Activated CD8-positive, alpha-beta T cell treated with anti-CD3 and anti-CD28 coated beads for 36 hours (primary cell): Measurements from ENCODE around the gene DDC. TPM values are rescaled to one million over a fixed set of nuclear protein-coding genes. Genes with fewer than 3 reads are reported as not detected.
A peak's percentile ranks its signal among the peaks of the same experiment; 100 is the strongest.
"Not testable (repeated sequence)": the region's sequence is repeated elsewhere in the genome, so short reads cannot be mapped to it uniquely, and the experiment has no call there.

ENCODE experiments used
- ATAC-seq: fragments of 200-7000 bp; cut with Tn5 transposase; one replicate; pipeline ENCODE4 v1.10.0; 2021; ENCODE audit warnings: mild to moderate bottlenecking, moderate library complexity
- CTCF ChIA-PET: fragments of 350-600 bp; sonication (Branson Sonifier 250); formaldehyde crosslinking; loops from one replicate; lab custom pipeline; 2021; ENCODE audit warnings: antibody characterized with exemption; lab: Charles Lee
- POLR2A ChIA-PET: fragments of 350-600 bp; sonication (Branson Sonifier 250); formaldehyde crosslinking; loops from one replicate; lab custom pipeline; 2021; ENCODE audit warnings: antibody characterized with exemption; lab: Charles Lee
- DNase-seq: peaks from one replicate; pipeline ENCODE4 v3.0.0-alpha.2; 2020
- H3K27ac Mint-ChIP-seq: one replicate; pipeline ENCODE4 v1.8.0; 2021; ENCODE audit warnings: mild to moderate bottlenecking, mixed read lengths
- H3K27me3 Mint-ChIP-seq: one replicate; pipeline ENCODE4 v1.8.0; 2021; ENCODE audit warnings: mixed read lengths
- H3K36me3 Mint-ChIP-seq: one replicate; pipeline ENCODE4 v1.8.0; 2021; ENCODE audit warnings: low read depth, mixed read lengths
- H3K4me1 Mint-ChIP-seq: one replicate; pipeline ENCODE4 v1.8.0; 2021; ENCODE audit warnings: low read depth, mixed read lengths
- H3K4me3 Mint-ChIP-seq: one replicate; pipeline ENCODE4 v1.8.0; 2021; ENCODE audit warnings: mild to moderate bottlenecking, moderate library complexity, mixed read lengths
- H3K9me3 Mint-ChIP-seq: one replicate; pipeline ENCODE4 v1.8.0; 2021; ENCODE audit warnings: mixed read lengths
- intact Hi-C: fragments of 100-400 bp; cut with micrococcal nuclease; formaldehyde crosslinking; loops from one replicate; pipeline ENCODE4 v1.10.0; 2022
- total RNA-seq, 2 experiments: library from RNA; stranded (reverse); gene quantifications; one replicate each; pipeline ENCODE4 v1.2.3, GENCODE V29; 2021
- TF ChIP-seq, protein P1 (sequence below): fragments of 200-600 bp; IDR thresholded peaks from one replicate; pipeline ENCODE4 v1.8.0; 2022; ENCODE audit warnings: antibody characterized with exemption, mild to moderate bottlenecking

Gene DDC
- total RNA-seq, 2 experiments from 2014 or later: 0.36 to 1.2 TPM

DNA sequence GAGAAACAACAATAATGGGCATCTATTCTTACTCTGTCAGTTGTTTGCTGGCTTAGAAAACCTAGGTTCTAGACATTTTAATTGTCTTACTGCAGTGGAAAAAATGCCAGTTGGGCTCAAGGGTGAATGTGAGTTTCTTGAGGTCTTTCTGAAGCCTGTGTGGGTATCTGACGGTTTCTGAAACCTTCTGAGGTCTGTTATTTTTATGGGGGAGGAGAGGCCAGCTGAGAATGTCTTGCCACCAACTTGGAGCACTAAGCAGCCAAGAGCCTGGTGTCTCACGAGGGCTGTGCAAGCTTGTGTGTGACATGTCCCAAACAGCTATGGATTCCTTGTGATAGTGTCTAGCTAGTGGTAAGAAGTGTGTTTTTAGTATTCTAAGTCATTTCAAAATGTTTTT is 24.2 kb upstream of the DDC start:
- DNase-seq: no peak
- ChIA-PET POLR2A (no interaction called here), CTCF (interaction anchor here (1.2 to 2.5 kb wide), 4 partner anchors 20 to 572 kb away, joined by 3 to 7 read pairs (median 4); no protein-coding TSS in a partner anchor)
- Mint-ChIP-seq H3K36me3 (no peaks in the 10 kb centered on the region), H3K9me3 (no peaks in the 10 kb centered on the region), H3K4me1 (peaks cover 3% of the 10 kb centered on the region), H3K27ac (no peak overlapping the region), H3K4me3 (no peak overlapping the region), H3K27me3 (peaks cover 5% of the 10 kb centered on the region)
- TF ChIP-seq, protein P1, sequence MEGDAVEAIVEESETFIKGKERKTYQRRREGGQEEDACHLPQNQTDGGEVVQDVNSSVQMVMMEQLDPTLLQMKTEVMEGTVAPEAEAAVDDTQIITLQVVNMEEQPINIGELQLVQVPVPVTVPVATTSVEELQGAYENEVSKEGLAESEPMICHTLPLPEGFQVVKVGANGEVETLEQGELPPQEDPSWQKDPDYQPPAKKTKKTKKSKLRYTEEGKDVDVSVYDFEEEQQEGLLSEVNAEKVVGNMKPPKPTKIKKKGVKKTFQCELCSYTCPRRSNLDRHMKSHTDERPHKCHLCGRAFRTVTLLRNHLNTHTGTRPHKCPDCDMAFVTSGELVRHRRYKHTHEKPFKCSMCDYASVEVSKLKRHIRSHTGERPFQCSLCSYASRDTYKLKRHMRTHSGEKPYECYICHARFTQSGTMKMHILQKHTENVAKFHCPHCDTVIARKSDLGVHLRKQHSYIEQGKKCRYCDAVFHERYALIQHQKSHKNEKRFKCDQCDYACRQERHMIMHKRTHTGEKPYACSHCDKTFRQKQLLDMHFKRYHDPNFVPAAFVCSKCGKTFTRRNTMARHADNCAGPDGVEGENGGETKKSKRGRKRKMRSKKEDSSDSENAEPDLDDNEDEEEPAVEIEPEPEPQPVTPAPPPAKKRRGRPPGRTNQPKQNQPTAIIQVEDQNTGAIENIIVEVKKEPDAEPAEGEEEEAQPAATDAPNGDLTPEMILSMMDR: no peak
- ATAC-seq: no peak
- intact Hi-C loops: no loop called here

DNA sequence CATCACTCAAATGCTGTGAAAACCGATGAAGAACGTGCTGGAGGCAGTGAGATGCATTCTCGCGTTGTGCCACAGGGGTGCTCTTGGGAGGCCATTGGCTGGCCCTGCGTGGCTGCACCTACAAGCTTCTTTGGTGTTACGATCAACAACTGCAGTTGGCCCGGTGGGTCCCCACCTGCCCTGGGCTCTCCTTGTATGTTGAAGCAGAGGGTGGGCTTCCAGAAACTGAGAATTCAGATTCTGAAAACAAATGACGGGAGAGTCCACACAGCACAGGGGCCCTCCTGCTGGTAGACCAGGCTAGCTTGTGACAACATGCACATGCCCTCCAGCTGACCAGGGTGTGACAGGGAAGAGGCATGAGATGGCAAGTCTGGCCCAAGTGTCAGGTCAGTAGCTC is 23.7 kb upstream of the DDC start:
- intact Hi-C loops: no loop called here
- no peak for DNase-seq
- no peak overlapping the region for H3K27ac Mint-ChIP-seq
- ChIA-PET CTCF (interaction anchor here (1.2 to 2.5 kb wide), 4 partner anchors 20 to 572 kb away, joined by 3 to 7 read pairs (median 4); no protein-coding TSS in a partner anchor), POLR2A (no interaction called here)
- no peaks in the 10 kb centered on the region for H3K4me1 Mint-ChIP-seq
- TF ChIP-seq, protein P1: peak; percentile 40
- H3K36me3 Mint-ChIP-seq: no peaks in the 10 kb centered on the region
- H3K4me3 Mint-ChIP-seq: no peak overlapping the region
- no peak for ATAC-seq
- peaks cover 2% of the 10 kb centered on the region for H3K9me3 Mint-ChIP-seq
- peaks cover 5% of the 10 kb centered on the region for H3K27me3 Mint-ChIP-seq

DNA sequence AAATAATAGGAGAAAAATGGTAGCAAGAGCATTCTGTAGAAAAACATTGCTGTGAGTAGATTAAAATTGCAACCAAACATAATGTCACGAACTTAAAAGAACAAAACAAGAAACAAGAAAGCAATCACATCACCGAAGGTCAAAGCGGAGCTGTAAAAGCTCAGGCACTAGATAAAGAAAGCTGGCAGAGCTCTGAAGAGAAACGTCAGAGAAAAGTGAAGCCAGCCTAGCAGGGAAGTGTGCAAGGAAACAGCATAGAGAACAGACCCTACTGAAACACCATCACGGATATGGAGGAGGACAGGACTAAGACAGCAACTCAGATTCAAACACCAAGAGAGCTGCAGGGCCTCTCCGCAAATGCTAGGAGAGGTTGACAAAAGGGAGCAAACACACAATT is 22.5 kb upstream of the DDC start:
- ChIA-PET POLR2A (no interaction called here), CTCF (interaction anchor here (1.0 to 1.4 kb wide), 2 partner anchors 495 to 575 kb away, joined by 3 read pairs; no protein-coding TSS in a partner anchor)
- Mint-ChIP-seq H3K4me1 (no peaks in the 10 kb centered on the region), H3K27me3 (peaks cover 5% of the 10 kb centered on the region), H3K27ac (no peak overlapping the region), H3K4me3 (no peak overlapping the region), H3K36me3 (peaks cover 2% of the 10 kb centered on the region), H3K9me3 (peaks cover 12% of the 10 kb centered on the region)
- ATAC-seq: no peak
- intact Hi-C loops: no loop called here
- TF ChIP-seq, protein P1: no peak
- no peak for DNase-seq

DNA sequence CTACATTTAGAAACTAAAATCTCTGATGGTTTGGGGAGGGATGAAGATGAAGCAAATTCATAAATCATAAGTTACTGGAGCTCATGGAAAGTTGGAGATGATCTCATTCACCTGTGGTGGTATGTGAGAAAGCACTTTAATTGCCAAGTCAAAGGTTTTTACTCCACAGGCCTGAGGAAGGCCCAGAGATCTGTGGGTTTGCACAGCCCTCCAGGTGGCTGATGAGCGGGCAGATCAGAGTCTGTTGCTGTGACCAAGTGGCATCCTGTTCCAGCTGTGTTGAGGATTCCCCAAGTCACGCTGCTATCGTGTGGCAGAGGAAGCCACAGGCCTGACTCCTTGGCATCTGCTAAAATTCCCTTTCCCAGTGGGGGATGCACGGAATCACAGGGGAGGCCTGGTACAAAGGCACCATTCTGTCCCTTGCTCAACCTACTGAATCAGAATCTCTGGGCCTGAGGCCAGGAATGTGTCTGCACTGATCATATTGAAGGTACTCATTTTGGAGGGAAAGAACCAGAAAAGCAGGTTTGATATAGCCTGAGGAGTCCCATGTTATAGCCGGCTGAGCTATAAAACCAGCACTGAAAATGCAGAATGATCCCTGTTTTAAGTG is 19.7 kb upstream of the DDC start:
- TF ChIP-seq, protein P1: no peak
- Mint-ChIP-seq H3K4me1 (no peaks in the 10 kb centered on the region), H3K27ac (no peak overlapping the region), H3K9me3 (peaks cover 16% of the 10 kb centered on the region), H3K27me3 (peaks cover 9% of the 10 kb centered on the region), H3K4me3 (no peak overlapping the region), H3K36me3 (peaks cover 2% of the 10 kb centered on the region)
- CTCF ChIA-PET: no interaction called here
- intact Hi-C loops: no loop called here
- POLR2A ChIA-PET: no interaction called here
- ATAC-seq (no peak), DNase-seq (no peak)

DNA sequence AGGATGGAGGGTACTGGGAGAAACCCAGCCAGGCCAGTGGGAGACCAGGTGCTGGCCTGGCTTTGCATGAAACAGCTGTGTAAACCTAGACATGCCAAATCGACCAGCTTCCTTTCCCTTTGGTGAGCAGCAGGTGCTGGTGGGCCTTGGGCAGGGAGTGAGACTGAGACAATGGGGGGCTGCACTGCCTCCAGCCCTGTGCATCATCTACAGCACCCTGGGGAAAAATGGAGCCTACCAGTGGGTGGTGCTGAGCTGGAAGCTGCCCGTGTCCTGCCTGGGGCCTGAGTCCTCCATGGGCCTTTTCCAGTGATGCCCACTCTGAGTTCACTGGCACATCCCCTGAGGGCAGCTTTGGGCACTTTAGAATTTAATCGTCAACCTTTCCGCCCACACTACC is 19.2 kb upstream of the DDC start:
- H3K27ac Mint-ChIP-seq: no peak overlapping the region
- no peak overlapping the region for H3K4me3 Mint-ChIP-seq
- peaks cover 16% of the 10 kb centered on the region for H3K9me3 Mint-ChIP-seq
- ATAC-seq: no peak
- no peak for DNase-seq
- TF ChIP-seq, protein P1: no peak
- ChIA-PET CTCF (interaction anchor here (1.2 kb wide), 1 partner anchor 116 kb away, joined by 3 read pairs; no protein-coding TSS in a partner anchor), POLR2A (no interaction called here)
- intact Hi-C loops: no loop called here
- H3K4me1 Mint-ChIP-seq: no peaks in the 10 kb centered on the region
- peaks cover 7% of the 10 kb centered on the region for H3K27me3 Mint-ChIP-seq
- H3K36me3 Mint-ChIP-seq: peaks cover 2% of the 10 kb centered on the region

DNA sequence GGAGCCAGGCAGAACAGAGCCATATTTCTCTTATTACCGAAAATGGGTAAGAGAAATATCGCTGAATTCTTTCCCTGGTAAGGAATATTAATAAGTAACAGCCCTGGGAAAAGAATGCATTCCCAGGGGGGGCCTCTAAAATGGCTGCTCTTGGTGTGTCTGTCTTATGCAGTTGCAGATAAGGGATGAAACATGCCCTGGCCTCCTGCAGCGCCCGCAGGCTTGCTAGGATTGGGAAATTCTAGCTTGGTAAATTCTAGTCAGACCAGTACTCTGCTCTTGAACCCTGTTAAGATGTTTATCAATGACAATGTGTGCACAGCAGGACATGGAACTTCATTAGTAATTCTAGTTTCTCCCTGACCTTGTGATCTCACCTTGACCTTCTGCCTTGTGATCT is 18.1 kb upstream of the DDC start:
- POLR2A ChIA-PET, ATAC-seq, intact Hi-C loops, H3K27ac Mint-ChIP-seq, H3K36me3 Mint-ChIP-seq, H3K4me3 Mint-ChIP-seq, DNase-seq, H3K27me3 Mint-ChIP-seq, H3K4me1 Mint-ChIP-seq: not testable (repeated sequence)
- CTCF ChIA-PET: interaction anchor here (1.2 kb wide), 1 partner anchor 115 kb away, joined by 3 read pairs; no protein-coding TSS in a partner anchor
- H3K9me3 Mint-ChIP-seq: peaks cover 16% of the 10 kb centered on the region

DNA sequence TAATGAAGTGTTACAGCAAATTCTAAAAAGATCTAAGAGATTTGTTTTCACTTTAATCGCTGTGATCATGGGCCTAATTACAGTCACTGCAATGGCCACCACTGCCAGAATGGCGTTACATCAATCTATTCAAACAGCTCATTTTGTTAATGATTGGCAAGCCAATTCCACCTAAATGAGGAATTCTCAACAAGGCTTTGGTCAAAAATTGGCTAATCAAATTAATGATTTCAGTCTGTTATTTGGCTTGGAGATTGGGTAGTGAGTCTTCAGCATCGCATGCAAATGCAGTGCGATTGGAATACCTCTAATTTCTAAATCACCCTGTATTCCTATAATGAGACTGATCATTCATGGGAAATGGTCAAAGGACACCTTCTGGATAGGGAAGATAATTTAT is 17.1 kb upstream of the DDC start:
- H3K4me3 Mint-ChIP-seq, H3K27me3 Mint-ChIP-seq, H3K27ac Mint-ChIP-seq, POLR2A ChIA-PET, DNase-seq, intact Hi-C loops, ATAC-seq, CTCF ChIA-PET, H3K36me3 Mint-ChIP-seq, H3K4me1 Mint-ChIP-seq: not testable (repeated sequence)
- H3K9me3 Mint-ChIP-seq: peaks cover 22% of the 10 kb centered on the region
